IMR-90 (cell line): ENCODE results near the gene ADARB2.

Experiments used
- BHLHE40 ChIP-seq: fragments of 150-350 bp; IDR thresholded peaks from 2 replicates; pipeline ENCODE4 v1.6.1; 2016; ENCODE audit warnings: mild to moderate bottlenecking, low read depth, low read length
- CEBPB ChIP-seq: IDR thresholded peaks from 2 replicates; pipeline ENCODE4 v1.6.1; 2012; ENCODE audit warnings: low read depth, low read length, improper control_type of control experiment
- CTCF ChIP-seq: conservative IDR thresholded peaks from 2 replicates; pipeline ENCODE4 v1.5.1; 2012; ENCODE audit warnings: mild to moderate bottlenecking, low read depth, low read length, improper control_type of control experiment
- ELK1 ChIP-seq: fragments of 150-350 bp; IDR thresholded peaks from 2 replicates; pipeline ENCODE4 v1.6.1; 2016; ENCODE audit warnings: low read depth, mild to moderate bottlenecking, low read length, moderate library complexity, borderline replicate concordance
- MAZ ChIP-seq: IDR thresholded peaks from 2 replicates; pipeline ENCODE4 v1.6.1; 2012; ENCODE audit warnings: low read depth, mild to moderate bottlenecking, low read length, improper control_type of control experiment, moderate library complexity, borderline replicate concordance
- NFE2L2 ChIP-seq: fragments of 150-350 bp; IDR thresholded peaks from 2 replicates; pipeline ENCODE4 v1.6.1; 2016; ENCODE audit warnings: low read depth, mild to moderate bottlenecking, low read length
- POLR2A ChIP-seq: IDR thresholded peaks from 2 replicates; pipeline ENCODE4 v1.6.1; 2012; ENCODE audit warnings: mild to moderate bottlenecking, low read depth, low read length
- RAD21 ChIP-seq: IDR thresholded peaks from 2 replicates; pipeline ENCODE4 v1.6.1; 2012; ENCODE audit warnings: low read length, improper control_type of control experiment
- RCOR1 ChIP-seq: IDR thresholded peaks from 2 replicates; pipeline ENCODE4 v1.6.1; 2012; ENCODE audit warnings: mild to moderate bottlenecking, low read length, improper control_type of control experiment; ENCODE audit not compliant: insufficient replicate concordance
- RFX5 ChIP-seq: IDR thresholded peaks from 2 replicates; pipeline ENCODE4 v1.8.0; 2012; ENCODE audit warnings: low read depth, mild to moderate bottlenecking, low read length, moderate library complexity
- SMC3 ChIP-seq: fragments of 150-350 bp; IDR thresholded peaks from 2 replicates; pipeline ENCODE4 v1.6.1; 2016; ENCODE audit warnings: low read depth, mild to moderate bottlenecking, antibody characterized with exemption, low read length, moderate library complexity
- USF2 ChIP-seq: fragments of 150-350 bp; IDR thresholded peaks from 2 replicates; pipeline ENCODE4 v1.6.1; 2017; ENCODE audit warnings: mild to moderate bottlenecking, antibody characterized with exemption, low read length, low read depth

DNA sequence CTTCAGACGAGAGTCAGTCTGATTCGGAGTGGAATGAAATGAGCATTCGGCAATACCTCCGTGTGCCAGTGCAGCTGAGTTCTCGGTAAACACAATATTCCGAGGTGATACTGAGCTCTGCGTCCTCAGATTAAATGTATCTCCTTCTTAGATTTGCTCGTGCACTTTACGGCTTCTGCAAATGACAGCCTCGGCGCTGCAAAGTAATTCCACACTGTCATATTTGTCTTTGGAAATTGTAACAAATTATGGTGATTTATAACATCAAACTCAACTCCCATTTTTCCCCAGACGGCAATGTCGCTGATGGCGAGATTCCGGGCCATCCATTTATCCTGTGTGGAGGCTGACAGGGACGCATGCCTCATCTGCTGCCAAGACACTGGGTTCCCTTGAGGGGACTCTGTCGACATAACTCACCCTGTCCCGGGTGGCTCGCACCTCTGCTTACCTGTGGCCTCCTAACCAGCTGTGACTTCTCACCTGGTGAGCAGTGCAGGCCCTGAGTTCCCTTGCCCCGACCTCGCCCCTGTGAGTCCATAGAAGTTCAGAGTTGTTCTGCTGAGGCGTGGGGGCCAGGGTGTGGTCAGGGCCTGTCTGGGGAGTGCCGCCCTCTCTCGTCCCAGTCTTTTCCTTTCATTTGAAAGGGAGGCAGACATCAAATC lies 201.9 kb downstream of the ADARB2 start:
- no peak for TF ChIP-seq CEBPB
- no peak for TF ChIP-seq CTCF
- TF ChIP-seq RFX5, result no peak
- no peak for TF ChIP-seq MAZ
- no peak for TF ChIP-seq SMC3
- TF ChIP-seq POLR2A, result no peak
- no peak for TF ChIP-seq BHLHE40
- TF ChIP-seq RCOR1, result no peak
- TF ChIP-seq USF2, result no peak
- TF ChIP-seq RAD21, result no peak
- TF ChIP-seq ELK1, result no peak
- TF ChIP-seq NFE2L2, result no peak
